GM18517 (cell line): ENCODE measurements around the gene HSPA1B.
"Not testable (repeated sequence)": the region's sequence is repeated elsewhere in the genome, so short reads cannot be mapped to it uniquely, and the experiment has no call there.

ENCODE experiments used
- ATAC-seq: cut with Tn5 transposase; IDR thresholded peaks from one replicate; pipeline ENCODE4 v1.9.1; 2021; ENCODE audit warnings: mild to moderate bottlenecking, moderate library complexity; ENCODE audit not compliant: unreplicated experiment

HSPA1B gene

DNA sequence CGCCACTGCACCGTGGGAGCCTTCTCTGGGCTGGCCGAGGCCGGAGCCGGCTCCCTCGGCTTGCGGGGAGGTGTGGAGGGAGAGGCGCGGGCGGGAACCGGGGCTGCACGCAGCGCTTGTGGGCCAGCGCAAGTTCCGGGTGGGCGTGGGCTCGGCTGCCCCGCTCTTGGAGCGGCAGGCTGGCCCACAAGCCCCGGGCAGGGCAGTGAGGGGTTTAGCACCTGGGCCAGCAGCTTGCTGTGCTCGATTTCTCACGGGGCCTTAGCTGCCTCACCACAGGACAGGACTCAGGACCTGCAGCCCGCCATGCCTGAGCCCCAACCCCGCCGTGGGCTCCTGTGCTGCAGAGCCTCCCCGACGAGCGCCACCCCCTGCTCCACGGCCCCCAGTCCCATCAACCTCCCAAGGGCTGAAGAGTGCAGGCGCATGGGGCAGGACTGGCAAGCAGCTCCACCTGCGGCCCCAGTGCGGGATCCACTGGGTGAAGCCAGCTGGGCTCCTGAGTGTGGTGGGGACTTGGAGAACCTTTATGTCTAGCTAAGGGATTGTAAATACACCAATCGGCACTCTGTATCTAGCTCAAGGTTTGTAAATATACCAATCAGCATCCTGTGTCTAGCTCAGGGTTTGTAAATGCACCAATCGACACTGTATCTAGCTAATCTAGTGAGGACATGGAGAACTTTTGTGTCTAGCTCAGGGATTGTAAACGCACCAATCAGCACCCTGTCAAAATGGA lies 24.6 kb downstream of the HSPA1B start:
- not testable (repeated sequence) for ATAC-seq

DNA sequence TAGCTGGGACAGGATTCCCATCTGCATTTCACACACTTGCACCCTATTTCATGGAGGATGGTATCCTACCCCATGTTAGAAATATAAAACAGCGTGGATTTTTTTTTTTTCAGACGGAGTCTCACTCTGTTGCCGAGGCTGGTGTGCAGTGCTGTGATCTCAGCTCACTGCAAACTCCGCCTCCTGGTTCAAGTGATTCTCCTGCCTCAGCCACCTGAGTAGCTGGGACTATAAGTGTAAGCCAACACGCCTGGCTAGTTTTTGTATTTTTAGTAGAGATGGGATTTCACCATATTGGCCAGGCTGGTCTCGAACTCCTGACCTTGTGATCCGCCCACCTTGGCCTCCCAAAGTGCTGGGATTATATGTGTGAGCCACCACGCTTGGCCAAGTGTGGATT lies 30.2 kb downstream of the HSPA1B start:
- not testable (repeated sequence) for ATAC-seq

GRCh38 chr6:31858707-31859106 lies 31.2 kb downstream of the HSPA1B start:
- ATAC-seq, result no peak

DNA sequence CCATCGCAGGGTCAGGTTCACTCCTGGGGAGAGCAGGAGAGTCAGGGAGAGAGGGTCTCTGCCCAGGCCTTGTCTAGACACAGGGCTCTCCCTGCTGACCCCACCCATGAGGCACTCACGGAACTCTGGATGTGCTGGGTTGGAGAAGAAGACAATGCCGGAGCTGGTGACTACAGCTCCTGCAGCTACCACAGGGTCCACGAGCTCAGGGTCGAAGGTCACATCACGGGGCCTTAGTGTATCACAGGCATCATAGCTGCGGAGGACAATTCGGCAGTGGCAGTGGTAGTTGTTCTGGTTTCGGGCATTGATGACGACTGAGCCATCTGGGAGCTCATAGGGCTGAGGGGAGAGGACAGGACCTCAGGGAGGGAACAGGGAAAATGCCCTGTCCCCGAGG lies 32.4 kb downstream of the HSPA1B start:
- ATAC-seq, result no peak

DNA sequence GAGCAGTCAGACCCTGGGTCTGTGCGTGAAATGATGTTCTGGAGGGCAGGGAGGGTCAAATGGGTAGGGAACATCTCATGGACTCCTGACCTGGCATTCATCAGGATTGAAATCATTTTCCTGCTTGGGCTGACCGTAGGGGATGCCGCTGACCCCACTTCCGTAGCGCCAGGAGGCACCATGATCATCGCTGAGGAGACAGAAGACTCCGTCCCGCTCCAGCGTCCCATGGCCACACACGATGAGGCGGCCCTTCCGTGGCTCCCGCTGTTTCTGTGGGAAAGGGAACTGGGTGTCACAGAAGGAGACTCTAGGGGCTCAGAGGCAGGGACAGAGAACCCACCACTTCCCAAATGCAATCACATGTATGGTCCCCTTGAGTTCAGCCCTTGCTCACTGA lies 32.8 kb downstream of the HSPA1B start:
- ATAC-seq, result no peak

DNA sequence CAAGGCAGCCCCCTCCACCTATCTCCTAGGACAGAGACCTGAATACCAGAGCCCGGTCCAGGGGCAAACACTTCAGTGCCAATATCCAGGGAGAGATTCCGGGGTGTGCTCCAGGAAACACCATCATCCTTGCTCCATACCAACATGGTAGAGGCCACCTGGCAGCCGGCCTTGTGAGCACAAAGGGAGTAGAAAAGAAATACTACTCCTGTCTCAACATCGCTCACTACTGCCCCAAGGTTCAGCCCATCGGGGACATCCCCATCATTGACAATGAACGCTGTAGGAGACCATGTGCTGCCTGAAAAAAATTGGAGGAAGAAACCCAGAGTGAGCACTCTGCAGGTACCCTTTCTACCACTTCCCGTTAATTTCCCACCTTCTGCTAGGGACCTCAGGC lies 33.6 kb downstream of the HSPA1B start:
- ATAC-seq, result no peak

DNA sequence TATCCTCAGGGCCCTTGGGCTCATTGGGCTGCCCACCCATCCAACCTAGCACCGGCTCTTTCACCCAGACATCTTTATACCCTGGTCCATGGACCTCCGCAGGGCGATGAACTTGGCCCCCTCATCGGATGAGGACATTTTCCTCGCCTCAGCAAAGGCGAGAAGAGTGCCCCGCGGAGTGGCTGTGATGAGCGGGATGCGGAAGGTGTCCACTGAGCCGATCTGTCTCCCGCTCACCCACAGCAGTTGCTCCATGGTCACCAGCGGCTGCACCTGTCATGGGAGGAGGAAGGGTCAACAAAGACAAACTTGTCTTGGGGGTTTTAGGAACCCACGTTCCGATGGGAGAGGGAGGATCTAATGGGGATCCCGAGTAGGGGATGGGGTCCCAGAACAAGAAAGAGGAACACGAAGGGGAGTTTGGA lies 34.4 kb downstream of the HSPA1B start:
- no peak for ATAC-seq

DNA sequence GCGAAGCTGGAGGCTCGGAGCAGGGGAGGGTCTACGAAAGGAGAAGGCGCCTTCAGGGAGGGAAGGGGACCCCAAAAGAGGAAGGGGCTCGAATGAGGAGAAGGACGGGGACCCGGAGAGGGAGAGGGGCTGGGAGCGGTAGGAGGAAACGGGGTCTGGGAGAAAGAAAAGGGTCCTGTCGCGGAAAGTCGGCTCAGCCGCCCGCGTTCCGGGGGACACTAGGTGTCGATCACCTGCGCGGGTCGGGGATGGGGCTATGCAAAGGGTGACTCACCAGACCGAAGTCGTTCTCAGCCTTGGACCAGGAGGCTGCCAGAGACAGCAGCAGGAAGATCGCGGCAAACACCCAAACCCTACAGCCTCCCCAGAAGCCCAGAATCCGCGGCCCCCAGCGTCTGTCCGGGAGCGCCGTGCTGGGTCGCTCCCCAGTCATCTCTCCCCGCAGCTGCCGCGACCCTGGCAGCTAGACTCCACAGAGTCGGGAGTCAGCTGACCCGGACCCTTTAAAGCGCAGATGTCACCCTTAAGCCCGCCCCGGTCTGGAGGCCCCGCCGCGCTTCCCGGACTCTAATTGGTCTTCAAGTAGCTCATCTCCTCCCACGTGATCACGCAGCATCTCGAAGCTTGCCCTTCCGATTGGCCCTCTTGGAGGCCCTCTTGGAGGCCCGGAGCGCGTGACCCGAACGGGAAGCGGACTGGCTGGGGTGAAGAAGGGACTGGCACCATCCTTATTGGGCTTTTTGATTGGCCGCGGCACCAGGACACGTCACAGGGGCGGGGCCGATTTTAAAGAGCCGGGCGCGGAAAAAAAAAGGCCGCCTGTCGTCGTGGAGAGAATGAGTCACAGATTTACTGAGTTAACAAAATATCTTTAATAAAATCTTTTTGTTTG lies 35.1 kb downstream of the HSPA1B start, which contains the start of gene NEU1:
Gene NEU1, minus strand, starts transcription at position 478 of the 892 bp plus-strand sequence. Its CDS starts 45 bp downstream, at position 433.
- peak; percentile 95 for ATAC-seq

DNA sequence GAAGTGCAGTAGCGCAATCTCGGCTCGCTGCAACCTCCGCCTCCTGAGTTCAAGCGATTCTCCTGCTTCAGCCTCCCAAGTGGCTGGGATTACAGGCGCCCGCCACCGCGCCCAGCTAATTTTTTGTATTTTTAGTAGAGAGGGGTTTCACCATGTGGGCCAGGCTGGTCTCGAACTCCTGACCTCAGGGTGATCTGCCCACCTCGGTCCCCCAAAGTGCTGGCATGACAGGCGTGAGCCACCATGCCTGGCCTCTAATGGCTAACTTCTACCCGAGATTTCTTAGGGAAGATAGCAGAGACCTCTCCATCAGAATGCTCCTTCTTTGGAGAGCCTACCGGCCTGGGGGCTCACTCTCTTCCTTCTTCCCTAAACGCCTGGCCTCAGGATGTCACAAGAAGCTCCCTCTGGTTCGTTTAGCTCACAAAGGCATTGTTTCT lies 36.6 kb downstream of the HSPA1B start:
- not testable (repeated sequence) for ATAC-seq

DNA sequence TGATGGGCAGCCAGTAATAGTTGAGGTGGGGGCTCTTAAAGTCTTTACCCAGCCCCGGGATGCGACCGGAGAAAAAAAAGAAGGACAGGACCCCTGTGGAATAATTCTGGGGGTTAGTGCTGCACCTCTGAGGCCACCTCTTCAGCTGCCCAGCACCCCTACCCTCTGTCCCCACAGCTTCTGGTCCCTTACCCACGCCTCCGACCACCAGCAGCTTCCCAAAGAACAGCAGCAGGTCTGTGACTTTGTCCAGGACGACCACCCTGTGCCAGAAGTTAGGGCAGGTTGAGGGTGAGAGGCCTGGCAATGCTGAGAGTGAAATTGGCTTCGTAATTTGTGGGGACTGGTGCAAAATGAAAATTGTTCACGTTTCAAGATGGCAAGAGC lies 37.3 kb downstream of the HSPA1B start:
- no peak for ATAC-seq

GRCh38 chr6:31865205-31866118 lies 37.9 kb downstream of the HSPA1B start:
- no peak for ATAC-seq

DNA sequence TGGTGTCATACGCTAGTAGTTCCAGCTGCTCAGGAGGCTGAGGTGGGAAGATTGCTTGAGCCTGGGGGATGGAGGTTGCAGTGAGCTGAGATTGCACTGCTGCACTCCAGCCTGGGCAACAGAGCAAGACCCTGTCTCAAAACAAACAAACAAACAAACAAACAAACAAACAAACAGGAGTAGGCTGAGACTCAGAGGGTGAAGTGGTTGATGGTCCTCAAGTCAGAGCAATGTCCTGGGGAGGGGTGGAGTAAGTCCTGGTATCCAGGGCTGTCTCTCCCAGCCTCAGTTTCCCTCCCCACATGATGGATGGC lies 41.1 kb downstream of the HSPA1B start:
- ATAC-seq, result not testable (repeated sequence)

DNA sequence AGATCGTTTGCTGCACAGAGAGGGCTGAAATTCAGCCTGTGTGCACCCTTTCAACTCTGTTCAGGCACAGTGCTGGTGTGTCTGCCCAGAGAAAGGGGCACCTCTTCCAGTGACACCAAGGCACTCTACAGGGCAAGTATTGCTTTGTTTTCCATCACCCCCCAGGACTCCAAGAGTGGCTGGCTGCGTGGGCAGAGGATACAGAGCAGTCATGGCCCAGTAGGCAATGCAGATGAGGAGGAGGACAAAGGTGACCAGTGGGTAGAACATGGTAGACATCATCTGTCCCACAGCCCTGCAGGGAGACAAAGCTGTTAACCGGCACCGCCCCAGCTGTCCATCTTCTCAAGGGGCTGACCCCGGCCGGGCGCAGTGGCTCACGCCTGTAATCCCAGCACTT lies 41.8 kb downstream of the HSPA1B start:
- no peak for ATAC-seq

DNA sequence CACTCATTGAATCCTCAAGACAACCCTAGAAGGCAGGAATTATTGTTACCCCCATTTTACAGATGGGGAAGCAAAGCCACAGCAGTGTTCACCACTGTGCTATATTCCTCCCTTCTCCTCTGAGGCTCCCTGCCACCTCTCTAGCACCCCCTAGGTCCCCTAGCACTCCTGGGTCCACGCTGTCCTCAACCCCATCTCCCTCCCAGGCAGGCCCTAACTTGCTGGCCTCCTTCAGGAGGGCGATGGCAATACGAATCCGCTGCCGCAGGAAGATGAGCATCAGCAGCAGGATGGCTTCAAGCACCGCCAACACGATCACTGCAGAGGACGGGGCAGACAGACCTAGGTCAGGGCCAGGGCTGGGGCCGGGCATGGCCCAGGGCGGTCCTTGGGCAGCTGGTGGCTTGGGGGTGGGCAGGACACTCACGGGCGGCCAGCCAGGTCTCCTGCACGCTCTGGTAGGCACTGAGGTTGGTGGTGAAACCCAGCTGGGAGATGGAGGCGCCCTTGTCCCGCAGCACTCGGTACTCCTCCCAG lies 42.9 kb downstream of the HSPA1B start:
- ATAC-seq, result no peak

GRCh38 chr6:31871046-31871659 lies 43.6 kb downstream of the HSPA1B start:
- no peak for ATAC-seq

DNA sequence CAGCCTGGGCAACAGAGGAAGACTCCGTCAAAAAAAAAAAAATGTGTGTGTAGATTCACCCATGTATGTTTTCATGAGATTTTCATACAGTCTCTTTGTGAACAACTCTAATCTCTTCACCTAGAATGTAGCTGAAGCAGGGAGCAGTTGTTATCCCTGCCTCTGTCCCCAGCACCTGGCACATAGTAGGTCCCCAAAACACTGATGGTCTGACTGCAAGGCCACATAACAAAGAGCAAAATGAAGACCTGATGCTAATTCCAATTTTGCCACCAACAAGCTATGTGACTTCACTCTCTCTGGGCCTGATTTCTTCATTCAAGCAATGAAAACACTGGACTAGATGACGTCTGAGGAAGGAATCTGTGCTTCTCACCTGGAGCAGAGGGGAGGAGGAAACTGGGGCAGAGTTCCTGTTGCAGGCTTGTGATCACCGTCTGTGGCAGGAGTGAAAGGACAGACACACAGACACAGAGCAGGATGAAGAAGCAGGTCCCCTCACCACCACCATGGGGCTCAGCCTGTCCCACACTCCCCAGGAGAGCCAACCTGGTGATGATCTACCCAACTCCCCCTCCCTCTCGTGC lies 46.6 kb downstream of the HSPA1B start:
- ATAC-seq, result no peak

DNA sequence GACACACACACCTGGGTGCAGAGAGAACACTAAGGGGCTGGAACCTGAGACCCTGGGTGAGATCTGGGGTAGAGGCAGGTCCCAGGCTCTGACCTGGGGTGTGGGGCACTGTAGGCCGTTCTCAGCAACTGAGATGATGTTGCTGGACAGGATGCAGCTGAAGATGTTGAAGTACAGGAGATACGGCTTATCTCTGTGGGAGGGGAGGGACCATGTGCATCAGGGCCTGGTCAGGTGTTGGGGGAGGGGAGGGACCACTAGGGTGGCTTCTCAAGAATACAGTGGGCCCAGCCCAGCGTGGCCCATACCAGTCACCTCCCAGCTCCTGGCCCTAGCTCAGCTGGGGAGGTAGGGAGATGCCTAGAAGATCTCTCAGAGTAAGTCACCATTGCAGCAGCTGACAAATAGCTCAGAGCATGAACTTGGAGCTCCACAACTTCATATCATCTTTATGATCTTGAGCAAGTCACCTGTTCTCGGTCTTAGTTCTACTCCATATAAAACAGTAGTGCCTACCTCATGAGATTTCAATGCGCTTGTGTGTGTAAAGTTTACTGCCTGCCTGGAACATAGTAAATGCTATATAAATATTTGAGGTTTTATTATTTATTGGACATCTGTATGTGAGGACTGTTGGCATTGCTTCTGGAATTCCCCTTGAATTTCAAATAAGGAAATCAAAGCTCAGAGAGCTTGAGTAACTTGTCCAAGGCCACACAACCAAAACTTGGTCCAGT lies 47.5 kb downstream of the HSPA1B start:
- ATAC-seq, result no peak

DNA sequence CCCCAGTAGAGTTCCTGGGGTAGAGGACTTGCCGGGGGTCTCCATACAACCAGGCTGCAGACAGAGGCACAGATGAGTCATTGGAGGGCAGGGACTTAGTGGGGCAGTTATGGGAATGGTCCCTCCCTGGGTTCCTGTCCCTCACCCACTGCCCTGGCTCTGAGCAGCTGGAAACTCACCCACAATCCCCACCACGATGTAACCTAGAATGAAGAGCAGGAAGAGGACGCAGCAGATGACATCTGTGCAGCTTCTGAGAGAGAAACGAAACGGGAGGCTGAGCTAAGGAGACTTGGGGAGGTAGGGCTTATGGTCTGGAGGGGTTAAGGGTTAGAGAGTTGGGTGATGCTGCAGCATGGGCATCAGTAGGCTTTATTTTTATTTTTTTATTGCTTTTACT lies 48.3 kb downstream of the HSPA1B start:
- no peak for ATAC-seq

DNA sequence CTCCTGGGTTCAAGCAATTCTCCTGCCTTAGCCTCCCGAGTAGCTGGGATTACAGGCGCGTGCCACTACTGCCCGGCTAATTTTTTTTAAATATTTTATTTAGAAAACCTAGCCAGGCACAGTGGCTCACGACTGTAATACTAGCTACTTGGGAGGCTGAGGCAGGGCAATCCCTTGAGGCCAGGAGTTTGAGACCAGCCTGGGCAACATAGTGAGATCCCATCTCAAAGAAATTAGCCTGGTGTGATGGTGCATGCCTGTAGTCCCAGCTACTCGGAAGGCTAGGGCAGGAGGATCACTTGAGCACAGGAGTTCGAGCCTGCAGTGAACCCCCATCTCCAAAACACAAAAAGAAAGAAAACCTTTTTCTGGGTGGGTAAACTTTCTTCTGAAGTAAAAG lies 48.8 kb downstream of the HSPA1B start:
- ATAC-seq, result no peak
